Measurements from ENCODE around the gene HIPK2.

Gene HIPK2

GRCh38 chr7:139600306-139600705, 177.5 kb downstream of the HIPK2 start:
- Histone ChIP-seq H3K27me3 (ENCODE audit: insufficient read depth, low read length) (no peaks in the 10 kb centered on the region), H3K4me3 (ENCODE audit: low read length) (no peak overlapping the region), H3K9me3 (ENCODE audit: low read length) (no peaks in the 10 kb centered on the region), H2AFZ (ENCODE audit: low read depth, low read length) (no peak overlapping the region), H3K4me1 (ENCODE audit: insufficient read depth, low read length) (no peaks in the 10 kb centered on the region), H3K36me3 (ENCODE audit: insufficient read depth, low read length) (peaks cover 71% of the 10 kb centered on the region)

- no peak overlapping the region for H3K4me3 ChIP-seq (ENCODE audit: low read length)
- no peaks in the 10 kb centered on the region for H3K9me3 ChIP-seq (ENCODE audit: low read length)
- H2AFZ ChIP-seq (ENCODE audit: low read depth, low read length): no peak overlapping the region
- no peaks in the 10 kb centered on the region for H3K27me3 ChIP-seq (ENCODE audit: insufficient read depth, low read length)
- peaks cover 76% of the 10 kb centered on the region for H3K36me3 ChIP-seq (ENCODE audit: insufficient read depth, low read length)
- no peaks in the 10 kb centered on the region for H3K4me1 ChIP-seq (ENCODE audit: insufficient read depth, low read length)
Observed at GRCh38 chr7:139598642-139599041, 179.2 kb downstream of the HIPK2 start.

GRCh38 chr7:139597028-139597427, 180.8 kb downstream of the HIPK2 start:
- peaks cover 78% of the 10 kb centered on the region for H3K36me3 ChIP-seq (ENCODE audit: insufficient read depth, low read length)
- no peaks in the 10 kb centered on the region for H3K27me3 ChIP-seq (ENCODE audit: insufficient read depth, low read length)
- H3K4me1 ChIP-seq (ENCODE audit: insufficient read depth, low read length): no peaks in the 10 kb centered on the region
- no peaks in the 10 kb centered on the region for H3K9me3 ChIP-seq (ENCODE audit: low read length)
- H2AFZ ChIP-seq (ENCODE audit: low read depth, low read length): no peak overlapping the region
- H3K4me3 ChIP-seq (ENCODE audit: low read length): no peak overlapping the region

GRCh38 chr7:139596626-139597025, 181.2 kb downstream of the HIPK2 start:
- no peak overlapping the region for H3K4me3 ChIP-seq (ENCODE audit: low read length)
- H2AFZ ChIP-seq (ENCODE audit: low read depth, low read length): no peak overlapping the region
- H3K36me3 ChIP-seq (ENCODE audit: insufficient read depth, low read length): peaks cover 80% of the 10 kb centered on the region
- H3K4me1 ChIP-seq (ENCODE audit: insufficient read depth, low read length): no peaks in the 10 kb centered on the region
- H3K9me3 ChIP-seq (ENCODE audit: low read length): no peaks in the 10 kb centered on the region
- H3K27me3 ChIP-seq (ENCODE audit: insufficient read depth, low read length): no peaks in the 10 kb centered on the region

- Histone ChIP-seq H3K27me3 (ENCODE audit: insufficient read depth, low read length) (no peaks in the 10 kb centered on the region), H3K4me3 (ENCODE audit: low read length) (no peak overlapping the region), H3K4me1 (ENCODE audit: insufficient read depth, low read length) (no peaks in the 10 kb centered on the region), H3K9me3 (ENCODE audit: low read length) (no peaks in the 10 kb centered on the region), H3K36me3 (ENCODE audit: insufficient read depth, low read length) (peaks cover 84% of the 10 kb centered on the region), H2AFZ (ENCODE audit: low read depth, low read length) (no peak overlapping the region)
Observed at GRCh38 chr7:139595806-139596205, 182.0 kb downstream of the HIPK2 start.

- no peak overlapping the region for H3K4me3 ChIP-seq (ENCODE audit: low read length)
- H3K9me3 ChIP-seq (ENCODE audit: low read length): no peaks in the 10 kb centered on the region
- H3K27me3 ChIP-seq (ENCODE audit: insufficient read depth, low read length): no peaks in the 10 kb centered on the region
- no peaks in the 10 kb centered on the region for H3K4me1 ChIP-seq (ENCODE audit: insufficient read depth, low read length)
- peaks cover 77% of the 10 kb centered on the region for H3K36me3 ChIP-seq (ENCODE audit: insufficient read depth, low read length)
- no peak overlapping the region for H2AFZ ChIP-seq (ENCODE audit: low read depth, low read length)
Observed at GRCh38 chr7:139594911-139595476, 182.8 kb downstream of the HIPK2 start.

- no peaks in the 10 kb centered on the region for H3K9me3 ChIP-seq (ENCODE audit: low read length)
- H3K27me3 ChIP-seq (ENCODE audit: insufficient read depth, low read length): no peaks in the 10 kb centered on the region
- no peak overlapping the region for H2AFZ ChIP-seq (ENCODE audit: low read depth, low read length)
- no peak overlapping the region for H3K4me3 ChIP-seq (ENCODE audit: low read length)
- peaks cover 76% of the 10 kb centered on the region for H3K36me3 ChIP-seq (ENCODE audit: insufficient read depth, low read length)
- H3K4me1 ChIP-seq (ENCODE audit: insufficient read depth, low read length): no peaks in the 10 kb centered on the region
Observed at GRCh38 chr7:139594090-139594489, 183.7 kb downstream of the HIPK2 start.

- Histone ChIP-seq H3K9me3 (ENCODE audit: low read length) (no peaks in the 10 kb centered on the region), H3K27me3 (ENCODE audit: insufficient read depth, low read length) (no peaks in the 10 kb centered on the region), H3K4me3 (ENCODE audit: low read length) (no peak overlapping the region), H3K36me3 (ENCODE audit: insufficient read depth, low read length) (peaks cover 75% of the 10 kb centered on the region), H3K4me1 (ENCODE audit: insufficient read depth, low read length) (no peaks in the 10 kb centered on the region), H2AFZ (ENCODE audit: low read depth, low read length) (no peak overlapping the region)
Observed at GRCh38 chr7:139592801-139593461, 184.9 kb downstream of the HIPK2 start.

GRCh38 chr7:139591550-139592195, 186.1 kb downstream of the HIPK2 start:
- peaks cover 75% of the 10 kb centered on the region for H3K36me3 ChIP-seq (ENCODE audit: insufficient read depth, low read length)

GRCh38 chr7:139589474-139589873, 188.3 kb downstream of the HIPK2 start:
- Histone ChIP-seq H3K27me3 (ENCODE audit: insufficient read depth, low read length) (no peaks in the 10 kb centered on the region), H3K4me1 (ENCODE audit: insufficient read depth, low read length) (no peaks in the 10 kb centered on the region), H3K4me3 (ENCODE audit: low read length) (no peak overlapping the region), H3K36me3 (ENCODE audit: insufficient read depth, low read length) (peaks cover 62% of the 10 kb centered on the region), H3K9me3 (ENCODE audit: low read length) (no peaks in the 10 kb centered on the region), H2AFZ (ENCODE audit: low read depth, low read length) (no peak overlapping the region)

More at GRCh38 chr7:139591550-139592195, 186.1 kb downstream of the HIPK2 start:
- Histone ChIP-seq H2AFZ (ENCODE audit: low read depth, low read length) (no peak overlapping the region), H3K9me3 (ENCODE audit: low read length) (no peaks in the 10 kb centered on the region), H3K27me3 (ENCODE audit: insufficient read depth, low read length) (no peaks in the 10 kb centered on the region), H3K4me3 (ENCODE audit: low read length) (no peak overlapping the region), H3K4me1 (ENCODE audit: insufficient read depth, low read length) (no peaks in the 10 kb centered on the region)

GRCh38 chr7:139588632-139589031, 189.2 kb downstream of the HIPK2 start:
- Histone ChIP-seq H3K27me3 (ENCODE audit: insufficient read depth, low read length) (no peaks in the 10 kb centered on the region), H3K4me1 (ENCODE audit: insufficient read depth, low read length) (no peaks in the 10 kb centered on the region), H3K9me3 (ENCODE audit: low read length) (no peaks in the 10 kb centered on the region), H3K36me3 (ENCODE audit: insufficient read depth, low read length) (peaks cover 62% of the 10 kb centered on the region), H2AFZ (ENCODE audit: low read depth, low read length) (no peak overlapping the region), H3K4me3 (ENCODE audit: low read length) (no peak overlapping the region)

- Histone ChIP-seq H3K27me3 (ENCODE audit: insufficient read depth, low read length) (no peaks in the 10 kb centered on the region), H3K4me1 (ENCODE audit: insufficient read depth, low read length) (no peaks in the 10 kb centered on the region), H3K9me3 (ENCODE audit: low read length) (no peaks in the 10 kb centered on the region), H3K4me3 (ENCODE audit: low read length) (no peak overlapping the region), H2AFZ (ENCODE audit: low read depth, low read length) (no peak overlapping the region), H3K36me3 (ENCODE audit: insufficient read depth, low read length) (peaks cover 61% of the 10 kb centered on the region)
Observed at GRCh38 chr7:139587535-139587934, 190.3 kb downstream of the HIPK2 start.

GRCh38 chr7:139586286-139586685, 191.5 kb downstream of the HIPK2 start:
- Histone ChIP-seq H3K4me1 (ENCODE audit: insufficient read depth, low read length) (no peaks in the 10 kb centered on the region), H3K4me3 (ENCODE audit: low read length) (no peak overlapping the region), H3K36me3 (ENCODE audit: insufficient read depth, low read length) (peaks cover 62% of the 10 kb centered on the region), H3K9me3 (ENCODE audit: low read length) (no peaks in the 10 kb centered on the region), H3K27me3 (ENCODE audit: insufficient read depth, low read length) (no peaks in the 10 kb centered on the region), H2AFZ (ENCODE audit: low read depth, low read length) (no peak overlapping the region)
